SH-SY5Y (cell line): ENCODE results near the gene RNU6-8.

Experiments
- GATA2 ChIP-seq: IDR thresholded peaks from 2 replicates; pipeline ENCODE4 v1.6.1; 2011; ENCODE audit warnings: mild to moderate bottlenecking, low read depth, low read length
- GATA3 ChIP-seq: IDR thresholded peaks from 2 replicates; pipeline ENCODE4 v1.6.1; 2011; ENCODE audit warnings: low read depth, mild to moderate bottlenecking, low read length, moderate library complexity

GRCh38 chr14:32185097-32185496 is 18.0 kb downstream of the RNU6-8 start:
- TF ChIP-seq GATA3 (no peak), GATA2 (no peak)
